Stimulated activated CD8-positive, alpha-beta memory T cell treated with anti-CD3 and anti-CD28 coated beads, Interleukin-4, amount 100 ng/mL, for 24 hours (primary cell): Measurements from ENCODE around the gene QDPR.
A peak's percentile ranks its signal among the peaks of the same experiment; 100 is the strongest.
"Not testable (repeated sequence)": the region's sequence is repeated elsewhere in the genome, so short reads cannot be mapped to it uniquely, and the experiment has no call there.

Source experiments
- DNase-seq: peaks from one replicate; pipeline ENCODE4 v3.0.0-alpha.2; 2020; ENCODE audit warnings: low read depth

Gene QDPR

GRCh38 chr4:17511950-17512795, at the start of gene QDPR:
Gene QDPR (minus strand): TSS chr4:17512090. CDS start chr4:17512054, 36 bp downstream.
- DNase-seq, result peak; percentile 71

DNA sequence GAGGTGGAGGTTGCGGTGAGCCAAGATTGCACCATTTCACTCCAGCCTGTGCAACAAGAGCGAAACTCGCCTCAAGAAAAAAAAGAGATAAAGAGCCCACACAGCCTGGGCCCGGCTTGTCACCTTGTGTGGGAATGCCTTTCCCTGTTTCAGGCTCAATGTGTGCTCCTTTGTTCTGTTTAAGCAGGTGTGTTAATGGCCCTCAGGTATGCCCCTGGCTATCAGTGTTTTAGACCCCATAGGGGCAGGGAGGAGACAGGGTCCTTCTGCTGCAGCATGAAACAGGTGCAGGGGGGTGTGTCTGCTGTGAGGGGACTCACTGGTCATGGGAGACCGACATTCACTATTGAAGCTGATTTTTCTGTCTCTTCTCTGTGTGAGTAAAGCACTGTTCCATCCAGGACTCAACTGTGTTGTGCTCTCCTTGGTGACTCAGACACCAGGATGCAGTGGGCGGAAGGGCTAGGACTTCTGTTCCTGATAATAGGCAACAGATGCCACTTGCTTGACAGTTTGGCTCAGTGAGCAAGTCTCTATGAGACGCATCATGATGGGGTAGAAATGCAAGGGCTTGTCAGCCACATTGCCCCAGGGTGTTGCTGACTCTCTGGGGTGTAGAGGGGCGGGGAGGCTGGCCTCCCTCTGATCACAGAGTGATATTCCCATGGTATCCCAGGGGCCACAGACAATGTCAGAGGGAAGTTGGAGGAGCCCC, 49.5 kb upstream of the QDPR start:
- no peak for DNase-seq

DNA sequence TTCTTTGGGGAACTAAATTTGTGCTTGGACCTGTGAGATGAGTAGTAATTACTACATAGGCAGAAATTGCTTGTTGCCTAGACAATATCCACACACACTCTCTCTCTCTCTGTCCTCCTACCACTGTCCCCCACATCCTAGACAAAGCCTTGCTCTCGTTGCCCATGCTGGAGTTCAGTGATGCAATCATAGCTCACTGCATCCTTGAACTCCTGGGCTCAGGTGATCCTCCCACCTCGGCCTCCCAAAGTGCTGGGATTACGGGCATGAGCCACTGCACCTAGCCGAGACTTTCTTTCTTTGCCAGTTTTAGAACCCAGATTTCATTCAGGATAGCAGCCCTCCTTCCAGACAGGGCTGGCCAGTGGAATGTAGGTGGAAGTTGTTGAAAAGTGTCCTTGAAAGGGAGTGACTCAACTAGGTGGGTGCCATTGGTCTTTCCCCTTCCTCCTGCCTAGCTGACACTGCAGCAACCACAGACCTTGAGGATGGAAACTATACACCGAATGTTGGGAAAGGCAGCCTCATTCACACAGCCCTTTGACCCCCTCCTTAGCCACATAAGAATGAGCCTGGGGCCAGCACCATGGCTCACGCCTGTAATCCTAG, 48.3 kb upstream of the QDPR start:
- no peak for DNase-seq

DNA sequence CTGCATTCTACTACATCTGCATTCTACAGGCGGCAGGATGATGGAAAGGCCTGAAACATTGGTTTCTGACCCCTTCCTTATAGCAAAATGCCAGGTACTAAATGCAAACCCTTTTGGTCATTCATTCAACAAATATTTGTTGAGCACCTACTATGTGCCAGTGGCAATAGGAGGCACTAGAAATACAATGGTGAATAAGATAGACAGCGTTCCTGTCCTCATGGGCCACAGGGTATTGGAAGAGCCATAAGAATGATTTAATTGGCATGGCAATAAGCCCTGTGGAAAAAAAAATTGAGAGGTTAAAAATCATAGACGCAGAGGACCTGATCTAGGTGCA, 47.8 kb upstream of the QDPR start:
- no peak for DNase-seq

GRCh38 chr4:17558941-17559708, 47.2 kb upstream of the QDPR start:
- no peak for DNase-seq

DNA sequence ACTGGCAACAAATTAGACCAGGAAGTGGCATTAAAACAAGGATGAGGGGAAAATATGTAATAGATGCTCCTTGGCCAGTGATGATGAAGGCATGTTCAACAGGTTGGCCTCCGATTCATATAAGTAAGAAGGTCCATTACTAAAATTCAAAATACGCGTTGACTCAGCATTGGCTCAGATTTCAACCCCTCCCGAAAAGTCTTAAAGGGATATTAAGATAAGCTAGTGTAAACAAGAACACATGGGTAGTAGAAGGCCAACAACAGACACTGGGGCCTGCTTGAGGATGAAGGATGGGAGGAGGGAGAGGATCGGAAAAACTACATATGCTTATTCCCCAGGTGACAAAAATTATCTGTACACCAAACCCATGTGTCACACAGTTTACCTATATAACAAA, 46.0 kb upstream of the QDPR start:
- no peak for DNase-seq

DNA sequence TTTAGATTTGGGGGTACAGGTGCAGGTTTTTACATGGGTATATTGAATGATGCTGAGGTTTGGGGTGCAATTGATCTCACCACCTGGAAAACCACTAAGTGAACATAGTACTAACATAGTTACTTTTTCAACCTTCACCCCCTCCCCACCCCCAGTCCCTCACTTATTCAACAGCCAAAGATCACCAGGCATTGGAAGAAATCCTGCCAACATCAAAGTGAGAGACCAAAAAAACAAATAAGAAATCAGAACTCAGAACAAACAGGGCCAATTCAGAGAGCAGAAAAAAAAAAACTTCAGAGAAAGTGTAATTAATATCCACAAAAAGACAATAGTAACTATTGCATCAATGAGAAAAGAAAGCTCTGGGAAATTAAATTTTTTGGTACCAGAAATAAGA, 44.6 kb upstream of the QDPR start:
- DNase-seq, result no peak

DNA sequence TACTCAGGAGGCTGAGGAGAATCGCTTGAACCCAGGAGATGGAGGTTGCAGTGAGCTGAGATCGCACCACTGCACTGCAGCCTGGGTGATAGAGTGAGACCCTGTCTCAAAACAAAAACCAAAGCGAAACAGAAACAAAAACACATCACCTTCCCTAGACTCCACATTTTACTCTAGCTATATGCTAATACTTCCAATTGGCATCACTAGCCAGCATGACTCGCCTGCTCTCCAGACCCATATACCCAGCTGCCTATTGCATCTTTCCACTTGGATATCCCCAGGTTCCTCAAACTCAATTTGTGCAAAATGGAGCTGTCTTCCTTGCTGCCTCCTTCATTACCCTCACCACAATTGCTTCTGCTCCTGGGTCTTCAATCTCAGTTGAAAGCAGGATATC, 42.7 kb upstream of the QDPR start:
- no peak for DNase-seq

- DNase-seq, result no peak
Measured at GRCh38 chr4:17552427-17552826, 40.5 kb upstream of the QDPR start.

- no peak for DNase-seq
Measured at GRCh38 chr4:17550549-17550948, 38.7 kb upstream of the QDPR start.

- no peak for DNase-seq
Measured at GRCh38 chr4:17546678-17547077, 34.8 kb upstream of the QDPR start.

DNA sequence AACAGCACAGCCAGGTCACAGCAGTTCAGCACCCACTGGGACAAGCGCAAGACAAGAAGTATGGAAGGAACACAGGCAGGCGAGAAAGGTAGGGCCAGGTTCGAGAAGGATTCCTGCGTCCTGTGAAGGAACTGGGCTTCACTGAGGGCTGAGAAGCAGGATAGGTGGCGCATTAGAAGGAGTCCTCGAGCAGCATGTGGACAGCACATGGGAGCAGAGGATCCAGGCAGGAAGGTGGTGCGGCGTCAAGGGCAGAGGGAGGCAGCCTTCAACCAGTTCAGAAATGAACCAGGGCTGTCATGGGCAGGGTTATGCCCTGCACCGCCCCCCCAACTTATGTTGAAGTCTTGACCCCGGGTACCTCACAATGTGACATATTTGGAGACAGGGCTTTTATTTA, 34.3 kb upstream of the QDPR start:
- DNase-seq, result no peak

- no peak for DNase-seq
Measured at GRCh38 chr4:17545374-17546140, 33.7 kb upstream of the QDPR start.

DNA sequence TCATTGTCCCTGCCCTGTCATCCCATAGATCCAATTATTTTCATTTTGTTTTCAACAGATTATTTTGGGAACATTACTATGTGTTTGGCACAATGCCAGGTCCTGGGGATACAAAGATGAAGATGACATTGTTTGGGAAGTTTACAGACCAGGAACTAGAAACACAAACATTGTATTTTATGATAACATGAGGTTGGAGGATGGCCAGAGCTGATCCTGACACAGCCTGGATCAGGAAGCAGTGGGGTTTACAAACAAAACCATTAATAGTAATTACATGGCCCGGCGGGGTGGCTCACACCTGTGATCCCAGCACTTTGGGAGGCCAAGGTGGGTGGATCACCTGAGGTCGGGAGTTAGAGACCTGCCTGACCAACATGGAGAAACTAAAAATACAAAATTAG, 32.9 kb upstream of the QDPR start:
- no peak for DNase-seq

DNA sequence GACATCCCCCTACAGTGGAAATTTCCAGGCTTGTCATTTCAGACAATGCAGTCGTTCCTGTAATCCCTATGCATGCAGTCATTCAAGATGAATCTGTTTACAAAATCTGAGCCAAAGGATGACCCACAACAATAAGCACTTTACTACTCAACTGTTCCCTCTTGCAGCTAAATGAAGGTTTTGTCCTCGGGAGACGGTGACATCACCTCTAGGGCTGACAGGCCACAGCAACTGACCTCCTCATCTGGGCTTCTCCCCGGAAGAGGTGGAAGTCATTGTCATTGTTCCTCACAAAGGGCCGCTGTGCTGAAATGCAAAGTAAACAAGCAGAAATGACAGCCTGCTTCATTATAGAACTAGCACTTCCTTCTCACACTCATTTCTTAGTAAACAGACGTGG, 32.3 kb upstream of the QDPR start:
- no peak for DNase-seq

DNA sequence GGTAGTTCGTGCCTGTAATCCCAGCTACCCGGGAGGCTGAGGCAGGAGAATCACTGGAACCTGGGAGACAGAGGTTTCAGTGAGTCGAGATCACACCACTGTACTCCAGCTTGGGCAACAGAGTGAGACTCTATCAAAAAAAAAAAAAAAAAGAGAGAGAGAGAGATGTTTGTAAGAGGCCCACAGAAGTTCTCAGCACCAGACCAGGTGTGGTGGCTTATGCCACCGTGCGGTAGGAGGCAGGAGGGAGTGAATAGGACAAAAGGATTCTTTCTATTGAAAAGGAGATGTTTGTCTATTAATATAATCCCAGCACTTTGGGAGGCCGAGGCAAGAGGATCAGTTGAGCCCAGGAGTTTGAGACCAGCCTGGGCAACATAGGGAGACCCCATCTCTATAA, 25.2 kb upstream of the QDPR start:
- DNase-seq, result not testable (repeated sequence)

DNA sequence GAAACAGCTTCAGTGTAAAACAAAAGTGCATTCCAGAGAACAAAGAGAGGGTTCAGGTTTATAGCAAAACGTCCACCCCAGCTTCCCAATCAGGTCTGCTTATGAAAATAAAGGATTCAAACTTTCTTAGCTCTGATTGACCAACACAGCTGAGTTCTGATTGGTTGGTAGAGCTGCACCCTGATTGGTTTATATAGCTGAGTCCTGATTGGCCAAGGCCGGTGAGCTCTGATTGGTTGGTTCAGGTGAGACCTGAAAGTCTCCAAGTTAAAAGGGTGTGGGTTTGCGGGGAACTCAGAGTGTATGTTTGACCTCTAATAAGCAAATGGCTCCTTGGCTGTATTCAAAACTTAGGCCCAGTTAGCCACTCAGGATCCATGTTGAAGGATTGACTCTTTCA, 24.0 kb upstream of the QDPR start:
- DNase-seq, result no peak

DNA sequence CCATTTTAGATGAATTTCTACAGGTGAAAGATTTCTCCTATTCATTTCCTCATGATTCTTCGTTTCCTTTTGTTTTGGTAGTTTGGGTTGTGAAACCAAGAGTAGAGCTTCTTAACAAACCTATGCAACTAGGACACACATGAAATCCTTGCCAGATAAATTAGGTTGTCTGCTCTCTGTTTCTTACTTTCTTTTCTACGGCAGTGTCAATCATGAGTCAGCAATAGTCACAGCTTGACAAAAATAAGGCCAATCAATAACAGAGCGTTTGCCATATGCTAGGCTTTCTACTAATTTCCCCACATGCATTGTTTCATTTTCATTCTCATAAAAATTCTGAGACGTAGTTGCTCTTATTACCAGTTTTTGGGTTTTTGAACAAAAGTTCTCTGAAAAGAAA, 23.4 kb upstream of the QDPR start:
- no peak for DNase-seq

- DNase-seq, result no peak
Measured at GRCh38 chr4:17534705-17535104, 22.8 kb upstream of the QDPR start.

DNA sequence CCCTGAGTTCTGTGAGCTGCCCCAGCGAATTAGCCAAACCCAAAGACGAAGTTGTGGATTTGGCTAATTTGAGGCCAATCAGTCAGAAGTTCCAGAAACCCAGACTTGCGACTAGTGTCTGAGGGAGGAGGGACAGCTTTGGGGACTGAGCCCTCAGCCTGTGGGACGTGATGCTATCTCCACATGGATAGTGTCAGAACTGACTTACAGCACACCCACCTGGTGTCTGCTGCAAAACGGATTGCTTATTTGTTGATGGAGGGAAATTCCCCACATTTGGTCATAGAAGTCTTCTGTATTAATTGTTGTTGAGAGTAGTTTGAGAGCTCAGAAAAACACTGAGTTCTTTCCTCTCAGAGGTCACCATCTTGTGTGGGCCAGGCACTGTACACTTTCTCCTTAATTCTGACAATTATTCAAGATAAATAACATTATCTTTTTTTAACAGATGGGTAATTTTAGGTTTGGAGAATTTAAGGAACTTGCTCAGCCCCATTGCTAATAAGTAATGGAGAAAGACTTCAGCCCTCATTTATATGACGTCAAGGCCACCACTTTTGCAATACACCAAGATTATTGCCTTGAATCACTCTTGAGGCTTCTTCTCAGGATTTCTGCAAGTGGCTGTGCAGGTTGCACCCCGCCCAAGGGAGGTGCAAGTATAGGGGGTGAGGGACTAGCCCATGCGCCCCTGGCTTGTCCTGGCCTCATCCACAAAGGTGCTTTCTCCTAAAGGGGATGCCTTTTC, 19.8 kb upstream of the QDPR start:
- DNase-seq, result no peak

DNA sequence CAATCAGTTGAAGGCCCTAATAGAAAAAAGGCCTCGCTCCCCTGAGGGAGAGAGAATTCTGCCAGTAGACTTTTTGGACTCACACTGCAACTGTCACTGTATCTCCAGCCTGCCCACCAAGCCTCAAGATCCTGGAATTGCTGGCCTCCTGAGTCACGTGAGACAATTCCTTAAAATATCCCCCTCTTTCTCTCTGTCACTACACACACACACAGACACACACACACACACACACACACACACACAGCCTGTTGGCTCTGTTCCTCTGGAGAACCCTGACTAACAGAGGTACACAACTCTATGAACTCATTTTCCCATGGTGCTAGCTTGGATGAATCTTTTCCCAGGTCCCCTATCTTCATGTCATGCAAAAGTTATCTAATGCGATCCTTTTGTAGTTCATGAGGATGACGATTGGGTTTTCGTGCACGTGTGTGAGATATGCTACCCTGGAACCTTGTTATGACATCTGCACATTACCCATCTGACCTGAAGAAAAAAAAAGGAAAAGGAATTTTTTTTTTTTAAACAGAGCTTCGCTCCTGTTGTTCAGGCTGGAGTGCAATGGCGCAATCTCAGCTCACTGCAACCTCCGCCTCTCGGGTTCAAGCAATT, 16.8 kb upstream of the QDPR start:
- DNase-seq, result no peak
